NCI-H187 (cell line): ENCODE measurements around the gene SRGAP3.

Experiments used
- DNase-seq, 2 experiments: peaks; one replicate each; lab custom pipeline; 2025; lab: John Stamatoyannopoulos, UW

SRGAP3 gene

GRCh38 chr3:8964436-8965370, 284.7 kb downstream of the SRGAP3 start:
- DNase-seq = no peak

GRCh38 chr3:8963137-8963853, 286.2 kb downstream of the SRGAP3 start, which contains the start of gene RAD18:
Gene RAD18 (minus strand): TSS chr3:8963472. CDS start chr3:8963385, 87 bp downstream.
- peak; percentile 63 to 73 for DNase-seq

- DNase-seq = no peak
These were observed 287.1 kb downstream of the SRGAP3 start for GRCh38 chr3:8962226-8962861.

- no peak for DNase-seq
These were observed 289.8 kb downstream of the SRGAP3 start for GRCh38 chr3:8959668-8960067.

GRCh38 chr3:8954938-8955763, 294.3 kb downstream of the SRGAP3 start:
- DNase-seq = no peak

GRCh38 chr3:8953313-8953712, 296.1 kb downstream of the SRGAP3 start:
- no peak for DNase-seq

GRCh38 chr3:8952130-8952529, 297.3 kb downstream of the SRGAP3 start:
- no peak for DNase-seq

GRCh38 chr3:8945890-8946600, 303.4 kb downstream of the SRGAP3 start:
- DNase-seq = no peak

- DNase-seq = no peak
These were observed 306.5 kb downstream of the SRGAP3 start for GRCh38 chr3:8942746-8943488.

- no peak for DNase-seq
These were observed 307.3 kb downstream of the SRGAP3 start for GRCh38 chr3:8942115-8942514.

GRCh38 chr3:8938021-8938420, 311.4 kb downstream of the SRGAP3 start:
- DNase-seq = no peak

- DNase-seq = no peak
These were observed 312.1 kb downstream of the SRGAP3 start for GRCh38 chr3:8937064-8938020.

GRCh38 chr3:8932507-8932906, 316.9 kb downstream of the SRGAP3 start:
- DNase-seq = no peak

GRCh38 chr3:8931342-8931741, 318.1 kb downstream of the SRGAP3 start:
- DNase-seq = no peak
